H1 (cell line): ENCODE measurements around the gene GPR18. TPM values are rescaled to one million over a fixed set of nuclear protein-coding genes. Genes with fewer than 3 reads are reported as not detected.

Source experiments
- GTF2F1 ChIP-seq: IDR thresholded peaks from 2 replicates; pipeline ENCODE4 v1.6.1; 2012; ENCODE audit warnings: low read depth, low read length, improper control_type of control experiment, borderline replicate concordance
- polyA plus RNA-seq, 7 experiments: library from polyadenylated mRNA; depleted of rRNA in 3 of 7; stranded (reverse) in 5 of 7; unstranded in 2 of 7; fragments of >200 nt in 5 of 7; fragments of 200-250 nt in 2 of 7; gene quantifications; 1 replicate in 5 of 7; 2 replicates in 1 of 7; 4 replicates in 1 of 7; pipeline versions ENCODE4 v1.2.1 to v1.2.3, GENCODE V29; 2011 to 2013; ENCODE audit warnings: missing spikeins in 2 of 7, mixed read lengths in 2 of 7
- total RNA-seq: library from RNA; stranded (reverse); fragmentation: NEBNext Ultra II Directional; extraction: Animal tissue kit (Norgen Biotek cat#: 25700); gene quantifications from 2 replicates; pipeline ENCODE4 v1.2.1, GENCODE V29; 2021

GPR18 gene
- total and polyA plus RNA-seq, 2 of the 8 experiments (the other 6 are each of a cell fraction or from before 2014, with no cell fraction given) = not detected

DNA sequence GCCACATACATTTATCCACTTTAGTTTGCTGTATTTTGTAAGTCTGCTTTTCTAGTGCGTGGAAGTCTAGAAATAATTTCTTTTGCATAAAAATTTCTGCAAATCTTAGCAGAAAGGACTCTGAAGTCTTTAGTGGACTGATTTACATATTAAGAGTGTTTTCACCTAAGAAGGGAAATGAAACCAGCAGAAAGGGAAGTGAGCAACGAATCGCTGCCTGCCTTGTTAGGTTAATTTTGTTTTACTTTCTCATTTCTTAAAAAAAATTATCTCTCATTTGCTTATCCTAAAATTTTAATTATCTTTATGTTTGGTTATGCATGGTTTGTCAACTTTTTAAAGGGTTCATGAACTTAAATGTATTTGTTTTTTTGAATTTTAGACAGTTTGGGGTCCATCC is 767 bp upstream of the GPR18 start (continued):
- TF ChIP-seq GTF2F1 = no peak
